Heart left ventricle (tissue), 16 donors: ENCODE measurements around the gene BLOC1S4. TPM values are rescaled to one million over a fixed set of nuclear protein-coding genes. Genes with fewer than 3 reads are reported as not detected.

ENCODE experiments used
- ATAC-seq, 4 donors: fragments of 200-7000 bp; cut with Tn5 transposase; one replicate each; pipeline ENCODE4 v1.9.1; 2020 to 2022; ENCODE audit warnings: moderate library complexity in 4 of 4, mild to moderate bottlenecking in 3 of 4, moderate number of reproducible peaks in 1 of 4
- DNase-seq, 5 donors: peaks; one replicate each; pipeline ENCODE4 v3.0.0-alpha.2; 2020
- H3K27ac ChIP-seq, 12 donors: fragments of 200-600 bp; sonication (generic) in 4 of 12; one replicate each; pipeline versions ENCODE4 v1.5.0 to v1.8.0; 2016 to 2022; ENCODE audit warnings: mild to moderate bottlenecking in 2 of 12
- H3K27me3 ChIP-seq, 9 donors: fragments of 200-600 bp; sonication (generic) in 2 of 9; one replicate each; pipeline versions ENCODE4 v1.5.1 to v1.8.0; 2016 to 2022; ENCODE audit warnings: mild to moderate bottlenecking in 3 of 9
- H3K36me3 ChIP-seq, 9 donors: fragments of 200-600 bp; sonication (generic) in 2 of 9; one replicate each; pipeline versions ENCODE4 v1.5.0 to v1.8.0; 2018 to 2022; ENCODE audit warnings: mild to moderate bottlenecking in 2 of 9
- H3K4me1 ChIP-seq, 12 donors: fragments of 200-600 bp; sonication (generic) in 4 of 12; one replicate each; pipeline versions ENCODE4 v1.5.0 to v1.8.0; 2016 to 2022; ENCODE audit warnings: mild to moderate bottlenecking in 3 of 12
- H3K4me3 ChIP-seq, 12 donors: fragments of 200-600 bp; sonication (generic) in 4 of 12; one replicate each; pipeline versions ENCODE4 v1.5.0 to v1.8.0; 2017 to 2022; ENCODE audit warnings: mild to moderate bottlenecking in 9 of 12, moderate library complexity in 4 of 12
- H3K9me3 ChIP-seq, 12 donors: fragments of 200-600 bp; sonication (generic) in 4 of 12; one replicate each; pipeline versions ENCODE4 v1.5.0 to v1.8.0; 2016 to 2022; ENCODE audit warnings: mild to moderate bottlenecking in 1 of 12
- CTCF ChIP-seq, 12 donors: fragments of 200-600 bp; sonication (generic) in 4 of 12; IDR thresholded peaks; one replicate each; pipeline versions ENCODE4 v1.5.0 to v1.8.0; 2018 to 2022; ENCODE audit warnings: antibody characterized with exemption in 12 of 12, mild to moderate bottlenecking in 5 of 12
- POLR2A ChIP-seq, 2 donors: fragments of 450-650 bp; IDR thresholded peaks; one replicate each; pipeline ENCODE4 v1.6.1; 2017; ENCODE audit warnings: antibody characterized with exemption in 2 of 2, mild to moderate bottlenecking in 2 of 2, moderate library complexity in 2 of 2
- WGBS, 4 donors: extraction: QIAGEN DNeasy Blood & Tissue Kit in 2 of 4; methylation state at CpG; one replicate each; pipeline versions ENCODE4 v1.1.5 to v1.1.7; 2013 to 2018; 5-methylcytosine and 5-hydroxymethylcytosine counted together
- intact Hi-C, 10 donors: fragments of 100-400 bp; cut with DNase I; formaldehyde crosslinking; loops; one replicate each; pipeline versions ENCODE4 v1.11.1 to v1.14.2; 2022
- long read RNA-seq, 3 donors: library from polyadenylated mRNA; unstranded; transcript quantifications; one replicate each; pipeline ENCODE4 v2.0.0, GENCODE V29; 2020 to 2021
- polyA plus RNA-seq, 2 donors: library from polyadenylated mRNA; stranded (reverse); fragments of 200-250 nt; gene quantifications; one replicate each; pipeline ENCODE4 v1.2.3, GENCODE V29; 2013
- total RNA-seq, 9 donors: library from RNA; depleted of rRNA in 2 of 9; stranded (reverse); fragments of >200 nt in 2 of 9; fragmentation: NEBNext Ultra II Directional in 3 of 9; extraction: Animal tissue kit (Norgen Biotek cat#: 25700) in 3 of 9; gene quantifications; one replicate each; pipeline versions ENCODE4 v1.1.0 to v1.2.4, GENCODE V29; 2016 to 2023
- donor health status: ischemic (EF 13 %, LVEDD 7.1; RV severe dilation, severe dysfunction).
- donor health status: healthy with polysubstance abuse.
- donor health status: DM: no; HTN: yes; CAD: no.
- donor health status: DM: no; HTN: no; CAD: no.
- donor health status: ischemic (EF 25% LVEDD 6.9; RV normal size, moderate dysfunction).
- donor health status: ischemic (EF 25% LVEDD 5.7; RV mildly dilated, moderate dysfunction).
- donor health status: healthy.
- donor health status: DM: yes; HTN: yes; CAD: no.
- donor health status: ischemic (EF 35%, LVEDD 5.7; RV mildly dilated, moderate dysfunction).
- donor health status: nonischemic (EF 11% LVEDD 7.7; RV severe dilation, severe dysfunction).
- donor health status: DM: yes; HTN: yes; CAD: no.
- donor health status: PGD.
- donor health status: ischemic (EF 29% LVEDD 5.4; RV normal size, mild dysfunction).
- donor health status: nonischemic (EF 23%, LVEDD 6.1; RV moderate dilation, normal function).

Gene BLOC1S4
- total RNA-seq (10 to 100 TPM in 1 of 9 donors, 1 to 10 TPM in 8; 5.8 to 14.1 (median 7.8) TPM), polyA plus RNA-seq (1 to 10 TPM; 4.4 to 6.3 TPM)
- long read RNA-seq, donor 1, transcript BLOC1S4-201 (1 exons, 1,617 nt) = major isoform, 14 of 14 reads
- long read RNA-seq, donor 1, partial matches to known transcripts = 0 of 14 reads
- long read RNA-seq, donor 1, other reads (novel, unspliced or antisense) = 0 of 14 reads
- long read RNA-seq, donor 2 = 0 reads
- long read RNA-seq, donor 3, transcript BLOC1S4-201 (1 exons, 1,617 nt) = major isoform, 11 of 12 reads
- long read RNA-seq, donor 3, partial matches to known transcripts = 0 of 12 reads
- long read RNA-seq, donor 3, other reads (novel, unspliced or antisense) = 1 of 12 reads

GRCh38 chr4:6716018-6716911 is at the start of gene BLOC1S4:
Gene BLOC1S4 (plus strand): TSS chr4:6716174. CDS start chr4:6716210, 36 bp downstream.
- peak; percentile 84 to 94 (median 93) for ATAC-seq
- intact Hi-C loops = loop anchor here in 8 of 10 donors (2.0 to 10.0 kb wide), 5 partner anchors 66 to 353 kb away; partner anchors contain the start of genes KIAA0232 (in 5 of the 8), GRPEL1 (in 1 of the 8) and MRFAP1 (in 1 of the 8)
- H3K9me3 ChIP-seq = no peaks in the 10 kb centered on the region
- H3K4me3 ChIP-seq = peak within 1 kb of the TSS; percentile 64 to 94 (median 76)
- no peaks in the 10 kb centered on the region for H3K27me3 ChIP-seq
- 0 to 1% (median 0%) methylated on average over 66 to 109 of the region's 109 CpGs for WGBS, 4 donors
- peaks cover 6 to 38% (median 27%) of the 10 kb centered on the region in 12 donors for H3K4me1 ChIP-seq
- peaks cover 0 to 3% (median 0%) of the 10 kb centered on the region in 9 donors for H3K36me3 ChIP-seq
- DNase-seq = peak; percentile 88 to 94 (median 91)
- TF ChIP-seq POLR2A (IDR thresholded peaks at IDR 0.05) = peak in 1 of 2 donors; percentile 84
- peak in 5 of 12 donors; percentile 13 to 36 (median 16) for TF ChIP-seq CTCF (IDR thresholded peaks at IDR 0.05)
- H3K27ac ChIP-seq = peak within 1 kb of the TSS; percentile 80 to 97 (median 94)

GRCh38 chr4:6668391-6668790 is 47.6 kb upstream of the BLOC1S4 start:
- Histone ChIP-seq H3K27ac (no peak overlapping the region), H3K9me3 (no peaks in the 10 kb centered on the region), H3K4me3 (no peak overlapping the region), H3K36me3 (peaks cover 0 to 5% (median 0%) of the 10 kb centered on the region in 9 donors), H3K4me1 (peaks cover 0 to 14% (median 7%) of the 10 kb centered on the region in 12 donors), H3K27me3 (peaks cover 0 to 24% (median 7%) of the 10 kb centered on the region in 9 donors)
- intact Hi-C loops = no loop called here
- TF ChIP-seq POLR2A (IDR thresholded peaks at IDR 0.05) = no peak
- no peak for TF ChIP-seq CTCF (IDR thresholded peaks at IDR 0.05)
- DNase-seq (no peak), ATAC-seq (no peak)
- WGBS, 4 donors = 84 to 89% (median 85%) methylated on average over 11 of the region's 11 CpGs

- Histone ChIP-seq H3K36me3 (peaks cover 0 to 13% (median 8%) of the 10 kb centered on the region in 9 donors), H3K4me3 (no peak overlapping the region), H3K4me1 (peaks cover 3 to 31% (median 22%) of the 10 kb centered on the region in 12 donors), H3K27me3 (no peaks in the 10 kb centered on the region), H3K27ac (no peak overlapping the region), H3K9me3 (no peaks in the 10 kb centered on the region)
- intact Hi-C loops = loop anchor here in 2 of 10 donors (2.0 to 5.0 kb wide), 2 partner anchors 31 to 36 kb away; partner anchors contain the start of genes MRFAP1 (in 1 of the 2) and MRFAP1L1 (in 1 of the 2)
- 88 to 100% (median 97%) methylated on average over 1 of the region's 1 CpG for WGBS, 4 donors
- DNase-seq (no peak), ATAC-seq (no peak)
- TF ChIP-seq CTCF (IDR thresholded peaks at IDR 0.05) = no peak
- no peak for TF ChIP-seq POLR2A (IDR thresholded peaks at IDR 0.05)
Measured at GRCh38 chr4:6671648-6672047, 44.3 kb upstream of the BLOC1S4 start.
